ENCODE data around the gene CDKN1A.
"Not testable (repeated sequence)": the region's sequence is repeated elsewhere in the genome, so short reads cannot be mapped to it uniquely, and the experiment has no call there.

CDKN1A gene

GRCh38 chr6:36678488-36679042 is at the start of gene CDKN1A:
Gene CDKN1A (plus strand): TSS chr6:36678714. CDS start chr6:36684102, 5,388 bp downstream.
- DNase-seq, result peak in 53 of 56 donors; percentile 20 to 87 (median 61)

DNA sequence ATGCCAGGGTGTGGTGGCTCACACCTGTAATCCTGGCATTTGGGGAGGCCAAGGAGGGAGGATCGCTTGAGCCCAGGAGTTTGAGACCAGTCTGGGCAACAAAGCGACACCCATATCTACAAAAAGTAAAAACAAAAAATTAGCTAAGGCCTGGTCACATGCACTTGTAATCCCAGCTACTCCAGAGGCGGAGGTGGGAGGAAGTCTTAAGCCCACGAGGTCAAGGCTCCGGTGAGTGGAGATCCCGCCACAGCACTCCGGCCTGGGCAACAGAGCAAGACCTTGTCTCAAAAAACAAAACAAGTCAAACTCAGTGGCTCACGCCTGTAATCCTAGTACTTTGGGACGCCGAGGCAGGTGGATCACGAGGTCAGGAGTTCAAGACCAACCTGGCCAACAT is 48.7 kb upstream of the CDKN1A start:
- no peak for DNase-seq

DNA sequence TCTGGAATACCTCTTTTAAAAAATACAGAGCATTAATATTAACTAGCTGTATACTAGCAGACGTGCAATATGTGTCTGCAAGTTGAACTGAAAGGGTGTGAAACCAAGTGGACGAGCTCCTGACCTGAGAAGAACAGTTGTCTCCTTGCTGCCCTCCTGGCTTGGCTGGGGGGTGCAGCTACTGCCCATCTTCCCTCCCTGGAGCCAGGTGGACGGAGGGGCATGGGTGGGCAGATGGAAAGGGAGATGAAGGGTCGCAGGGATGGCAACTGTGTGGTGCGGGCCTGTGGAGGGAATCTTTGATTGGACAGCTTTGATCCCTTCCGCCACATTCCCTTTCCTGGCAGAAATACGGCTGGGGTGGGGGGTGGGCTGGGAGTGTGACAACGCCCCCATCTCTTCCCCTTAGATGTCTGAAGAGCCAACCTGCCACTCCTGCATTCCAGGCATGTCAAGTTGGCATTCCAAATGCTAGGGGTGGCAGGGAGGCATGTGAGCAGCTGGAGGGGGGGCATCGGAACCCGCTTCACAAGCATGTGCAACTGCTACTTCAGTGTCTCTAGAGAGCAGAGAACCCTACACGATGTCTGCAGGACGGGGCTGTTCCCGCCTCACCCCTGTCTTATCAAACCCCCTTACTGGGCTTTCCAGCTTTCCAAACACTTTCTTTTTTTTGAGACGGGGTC is 47.0 kb upstream of the CDKN1A start:
- no peak for DNase-seq

DNA sequence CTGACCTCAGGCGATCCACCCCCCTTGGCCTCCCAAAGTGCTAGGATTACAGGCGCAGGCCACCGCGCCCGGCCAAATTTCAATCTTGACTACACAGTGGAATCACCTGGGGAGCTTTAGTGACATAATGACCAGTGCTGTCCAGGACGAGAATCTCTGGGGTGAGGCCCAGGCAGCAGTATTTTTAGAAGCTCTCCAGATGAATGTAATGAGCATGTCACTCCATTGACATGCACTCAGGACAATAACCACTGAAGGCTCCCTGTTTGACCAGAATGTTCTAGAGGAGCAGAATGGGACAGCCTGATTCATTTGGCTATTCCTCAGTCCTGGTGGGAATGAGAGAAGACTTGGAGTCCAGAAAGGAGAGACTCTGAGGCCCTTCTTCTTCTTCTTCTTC is 45.1 kb upstream of the CDKN1A start:
- no peak for DNase-seq

DNA sequence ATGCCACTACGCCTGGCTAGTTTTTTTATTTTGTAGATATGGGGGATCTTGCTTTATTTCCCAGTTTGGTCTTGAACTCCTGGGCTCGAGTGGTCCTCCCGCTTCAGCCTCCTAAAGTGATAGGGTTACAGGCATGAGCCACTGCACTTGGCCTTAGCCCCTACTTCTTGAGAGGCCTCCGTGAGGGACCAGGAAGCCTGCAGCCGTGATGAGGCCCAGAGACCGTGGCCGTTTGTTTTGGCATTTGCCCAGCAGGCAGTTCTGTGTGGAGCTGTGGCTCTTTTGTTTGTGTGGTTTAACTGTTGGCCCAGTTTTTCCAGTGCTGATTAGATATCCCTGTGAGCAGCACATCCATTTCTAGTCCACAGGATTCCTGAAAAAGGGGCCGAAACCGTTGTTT is 44.6 kb upstream of the CDKN1A start:
- DNase-seq, result peak in 1 of 56 donors; percentile 10

- no peak for DNase-seq
Measured at GRCh38 chr6:36634317-36635108, 44.0 kb upstream of the CDKN1A start.

- DNase-seq, result no peak
Measured at GRCh38 chr6:36636283-36636682, 42.2 kb upstream of the CDKN1A start.

GRCh38 chr6:36636687-36637418 is 41.7 kb upstream of the CDKN1A start:
- DNase-seq, result peak in 1 of 56 donors; percentile 5

DNA sequence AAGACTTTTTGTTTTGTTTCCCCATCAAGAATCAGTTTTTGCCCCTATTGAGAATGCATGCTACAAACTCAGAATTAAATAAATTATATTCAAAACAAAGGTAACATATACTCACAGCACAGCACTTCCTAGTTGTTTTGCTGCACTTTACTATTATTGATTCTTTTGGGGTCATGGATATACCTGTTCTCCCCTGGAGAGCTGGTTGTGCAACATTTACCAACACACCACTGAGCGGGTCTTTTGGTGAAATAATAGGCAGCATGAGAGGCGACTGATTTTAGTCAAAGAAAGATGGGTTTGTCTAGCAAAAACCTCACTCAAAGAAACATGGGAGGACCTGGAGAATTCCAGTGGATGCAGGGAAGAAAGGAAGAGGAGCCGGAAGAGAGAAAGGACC is 39.9 kb upstream of the CDKN1A start:
- DNase-seq, result no peak

GRCh38 chr6:36639171-36639808 is 39.2 kb upstream of the CDKN1A start:
- no peak for DNase-seq

DNA sequence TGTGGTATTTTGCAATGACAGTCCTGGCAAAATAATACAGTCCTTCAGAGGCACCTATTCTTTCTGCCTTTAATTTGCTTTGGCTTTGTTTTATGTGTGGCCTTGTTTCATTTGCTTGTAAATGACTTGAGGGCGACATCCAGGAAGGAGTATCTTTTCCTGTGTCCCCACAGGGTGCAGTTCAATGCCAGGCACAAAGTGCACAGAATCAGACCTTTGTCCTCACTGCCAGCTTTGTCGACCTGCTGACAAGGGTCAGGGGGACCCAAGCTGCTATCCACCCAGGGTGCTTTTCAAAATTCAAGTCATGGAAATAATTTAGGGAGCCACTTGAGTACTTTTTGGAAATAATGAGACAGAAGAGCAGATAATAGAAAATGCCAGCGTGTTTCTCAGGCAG is 37.0 kb upstream of the CDKN1A start:
- DNase-seq, result no peak

DNA sequence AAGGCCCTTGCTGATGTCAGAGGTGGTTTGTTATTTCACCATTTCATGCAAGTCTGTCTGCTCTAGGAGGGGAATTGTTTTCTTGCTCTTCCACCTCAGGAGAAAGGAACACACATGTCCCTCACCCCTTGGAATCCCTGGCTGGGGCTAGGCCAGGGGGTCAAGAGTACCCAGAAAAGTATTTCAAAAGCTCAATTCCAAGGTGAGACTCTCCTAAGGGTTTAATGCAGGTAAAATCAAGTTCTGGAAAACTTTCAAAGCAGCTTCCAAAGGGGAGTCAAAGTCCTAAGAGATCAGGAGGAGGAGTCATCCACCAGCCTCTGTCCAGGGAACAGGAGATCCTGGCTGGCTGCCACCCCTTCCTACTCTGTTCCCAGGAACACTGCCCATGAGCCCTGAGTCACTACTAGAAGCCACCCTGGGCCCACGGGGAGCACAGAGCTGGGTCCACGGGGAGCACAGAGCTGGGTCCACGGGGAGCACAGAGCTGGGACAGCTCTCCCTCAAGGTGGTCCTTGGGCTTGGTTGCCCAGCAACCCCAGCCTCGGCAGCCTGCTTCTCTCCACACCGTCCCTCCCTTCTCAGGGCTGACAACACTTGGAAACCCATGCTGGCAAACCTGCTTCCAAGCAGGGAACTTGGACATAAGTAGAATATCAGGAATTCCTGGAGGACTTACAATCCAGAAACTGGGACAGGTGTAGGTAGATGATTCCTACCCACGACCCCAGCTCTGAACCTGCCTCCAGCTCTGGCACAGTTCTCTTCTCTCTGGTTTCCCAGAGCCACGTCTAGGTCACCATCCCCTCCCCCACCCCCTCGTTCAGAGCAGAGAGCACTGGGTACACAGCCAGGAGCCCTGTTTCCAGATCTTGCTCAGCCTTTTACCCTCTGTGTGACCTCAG is 35.3 kb upstream of the CDKN1A start:
- peak in 6 of 56 donors; percentile 3 to 51 (median 24) for DNase-seq

DNA sequence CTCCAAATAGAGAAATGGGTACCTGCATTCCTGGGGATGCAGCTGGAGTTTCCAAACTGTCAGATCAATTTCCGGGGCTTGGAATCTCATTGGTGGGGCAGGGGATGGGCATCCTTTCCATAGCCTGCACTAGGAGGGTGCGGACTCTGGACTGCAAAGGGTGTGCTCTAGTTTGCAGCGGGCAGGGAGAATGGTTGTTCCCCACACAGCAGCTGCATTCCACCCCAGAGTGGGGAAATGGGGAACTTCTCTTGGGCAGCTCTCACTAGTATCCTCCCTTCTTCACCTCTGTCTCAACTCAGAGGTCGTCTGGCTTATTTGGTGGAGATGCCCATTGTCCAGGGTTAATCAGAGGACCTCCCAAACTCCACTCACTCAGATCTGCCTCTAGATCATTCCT is 34.5 kb upstream of the CDKN1A start:
- DNase-seq, result no peak

DNA sequence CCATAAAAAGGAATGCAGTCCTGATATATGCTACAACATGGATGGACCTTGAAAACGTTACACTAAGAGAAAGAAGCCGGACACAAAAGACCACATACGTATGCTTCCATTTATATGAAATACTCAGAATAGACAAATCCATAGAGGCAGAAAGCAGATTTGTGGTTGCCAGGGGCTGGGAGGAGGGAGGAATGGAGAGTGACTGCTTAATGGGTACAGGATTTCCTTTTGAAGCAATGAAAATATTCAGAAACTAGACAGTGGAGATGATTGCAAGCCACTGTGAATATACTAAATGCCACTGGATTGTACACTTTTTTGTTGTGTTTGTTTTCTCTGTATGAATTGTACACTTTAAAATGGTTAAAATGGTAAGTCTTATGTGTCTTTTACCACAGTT is 29.4 kb upstream of the CDKN1A start:
- DNase-seq, result no peak

DNA sequence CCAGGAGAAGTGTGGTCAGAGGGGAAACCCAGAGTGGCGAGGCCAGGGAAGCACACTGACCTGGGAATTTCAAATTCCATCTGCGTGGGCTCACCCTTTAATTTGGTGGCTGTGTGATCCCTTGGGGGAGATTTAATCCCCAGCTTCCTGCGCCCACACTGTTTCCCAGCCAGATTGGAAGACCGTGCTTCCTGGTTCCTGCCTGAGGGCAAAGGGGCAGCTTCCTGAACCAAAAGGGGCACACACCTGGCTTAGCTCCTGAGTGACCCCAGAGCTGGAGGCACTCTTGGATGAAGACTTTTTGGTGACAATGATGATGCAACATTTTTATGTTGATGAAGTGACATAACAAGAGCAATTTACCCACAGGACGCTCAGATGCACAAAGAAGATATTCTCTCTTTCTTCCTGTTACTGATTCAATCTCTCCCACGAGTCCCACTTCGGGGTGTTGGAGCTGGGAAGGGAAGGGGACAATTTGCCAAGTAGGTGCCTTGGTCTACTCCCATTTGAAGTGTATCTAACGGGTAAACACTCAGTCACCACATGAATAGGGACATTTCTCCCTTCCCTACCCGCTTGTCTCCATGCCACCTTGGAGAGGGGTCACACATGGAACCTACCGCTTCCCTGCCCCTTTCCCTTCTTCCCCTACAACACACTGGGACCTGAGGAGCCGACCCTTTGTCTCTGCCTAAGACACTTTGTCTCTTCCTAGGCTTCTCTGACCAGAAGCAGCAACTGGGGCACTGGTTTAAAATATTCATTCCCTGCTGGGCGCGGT is 28.6 kb upstream of the CDKN1A start:
- DNase-seq, result no peak

- DNase-seq, result no peak
Measured at GRCh38 chr6:36650848-36651478, 27.6 kb upstream of the CDKN1A start.

GRCh38 chr6:36651659-36652379 is 26.7 kb upstream of the CDKN1A start:
- DNase-seq, result no peak

- not testable (repeated sequence) for DNase-seq
Measured at GRCh38 chr6:36654469-36654868, 24.0 kb upstream of the CDKN1A start.
